Measurements from ENCODE around the gene ARRDC1.

DNA sequence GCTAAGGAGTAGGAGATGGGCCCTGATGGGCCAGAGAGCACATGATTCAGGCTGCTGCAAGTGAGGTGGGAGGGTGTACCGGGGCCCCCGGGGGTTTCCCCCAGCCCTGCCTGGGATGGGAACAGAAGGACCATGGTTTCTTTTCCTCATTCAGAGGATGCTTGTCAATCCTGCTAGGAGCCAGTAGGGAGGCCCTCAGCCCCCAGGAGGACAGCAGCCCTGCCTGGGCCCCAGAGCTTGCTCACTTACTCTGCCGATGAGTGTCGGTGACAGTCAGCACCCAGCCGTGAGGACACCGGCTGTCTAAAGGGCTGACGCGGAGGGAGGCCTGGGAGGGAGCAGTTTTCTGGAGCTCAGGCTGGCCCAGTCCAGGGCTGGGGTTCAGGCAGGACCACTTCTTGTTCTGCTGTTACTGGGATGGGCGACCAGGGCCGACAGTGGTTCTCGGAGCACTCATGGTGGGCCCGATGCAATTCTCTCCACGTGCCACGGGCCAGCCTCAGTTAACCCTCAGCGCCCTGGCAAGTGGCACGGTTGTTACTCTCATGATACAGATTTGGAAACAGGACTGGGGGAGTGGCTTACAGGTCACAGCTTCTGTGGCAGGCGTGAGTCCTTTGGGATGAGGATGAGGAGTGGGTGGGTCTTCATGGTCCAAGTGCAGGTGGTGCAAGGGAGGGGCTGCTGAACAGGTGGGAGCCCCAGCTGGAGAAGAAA is 1.8 kb downstream of the ARRDC1 start:
- TF ChIP-seq, protein P1, sequence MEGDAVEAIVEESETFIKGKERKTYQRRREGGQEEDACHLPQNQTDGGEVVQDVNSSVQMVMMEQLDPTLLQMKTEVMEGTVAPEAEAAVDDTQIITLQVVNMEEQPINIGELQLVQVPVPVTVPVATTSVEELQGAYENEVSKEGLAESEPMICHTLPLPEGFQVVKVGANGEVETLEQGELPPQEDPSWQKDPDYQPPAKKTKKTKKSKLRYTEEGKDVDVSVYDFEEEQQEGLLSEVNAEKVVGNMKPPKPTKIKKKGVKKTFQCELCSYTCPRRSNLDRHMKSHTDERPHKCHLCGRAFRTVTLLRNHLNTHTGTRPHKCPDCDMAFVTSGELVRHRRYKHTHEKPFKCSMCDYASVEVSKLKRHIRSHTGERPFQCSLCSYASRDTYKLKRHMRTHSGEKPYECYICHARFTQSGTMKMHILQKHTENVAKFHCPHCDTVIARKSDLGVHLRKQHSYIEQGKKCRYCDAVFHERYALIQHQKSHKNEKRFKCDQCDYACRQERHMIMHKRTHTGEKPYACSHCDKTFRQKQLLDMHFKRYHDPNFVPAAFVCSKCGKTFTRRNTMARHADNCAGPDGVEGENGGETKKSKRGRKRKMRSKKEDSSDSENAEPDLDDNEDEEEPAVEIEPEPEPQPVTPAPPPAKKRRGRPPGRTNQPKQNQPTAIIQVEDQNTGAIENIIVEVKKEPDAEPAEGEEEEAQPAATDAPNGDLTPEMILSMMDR (IDR thresholded peaks at IDR 0.05) = no peak
- TF ChIP-seq POLR2A (IDR thresholded peaks at IDR 0.05) = no peak
- no peak for TF ChIP-seq POLR2AphosphoS5 (IDR thresholded peaks at IDR 0.05)
